KMS-11 (cell line): Measurements from ENCODE around the gene APBA3.

Source experiments
- H2AFZ ChIP-seq: fragments of 200-600 bp; sonication (generic); 2 replicates; pipeline ENCODE4 v1.6.1; 2016; ENCODE audit warnings: antibody characterized with exemption, mixed run types, low read depth
- H3K27ac ChIP-seq: fragments of 200-600 bp; sonication (generic); 2 replicates; pipeline ENCODE4 v1.6.1; 2016; ENCODE audit warnings: mild to moderate bottlenecking, mixed run types
- H3K27me3 ChIP-seq: fragments of 200-600 bp; sonication (generic); 2 replicates; pipeline ENCODE4 v1.6.1; 2017; ENCODE audit warnings: mild to moderate bottlenecking, low read depth, mixed run types, moderate library complexity; ENCODE audit not compliant: insufficient read depth
- H3K36me3 ChIP-seq: fragments of 200-600 bp; sonication (generic); 2 replicates; pipeline ENCODE4 v1.6.1; 2017; ENCODE audit warnings: mild to moderate bottlenecking, mixed run types; ENCODE audit not compliant: insufficient read depth
- H3K4me1 ChIP-seq: fragments of 200-600 bp; sonication (generic); 2 replicates; pipeline ENCODE4 v1.6.1; 2016; ENCODE audit warnings: mild to moderate bottlenecking, low read depth, mixed run types; ENCODE audit not compliant: poor library complexity, severe bottlenecking
- H3K4me2 ChIP-seq: fragments of 200-600 bp; sonication (generic); 2 replicates; pipeline ENCODE4 v1.7.0; 2016; ENCODE audit warnings: mild to moderate bottlenecking, mixed run types
- H3K4me3 ChIP-seq: fragments of 200-600 bp; sonication (generic); IDR thresholded peaks from 2 replicates; pipeline ENCODE4 v1.6.1; 2017; ENCODE audit warnings: low read depth, low read length, mixed read lengths; ENCODE audit not compliant: insufficient read depth
- H3K79me2 ChIP-seq: fragments of 200-600 bp; sonication (generic); 2 replicates; pipeline ENCODE4 v1.6.1; 2016; ENCODE audit warnings: low read depth, mixed run types; ENCODE audit not compliant: insufficient read depth
- H3K9ac ChIP-seq: fragments of 200-600 bp; sonication (generic); 2 replicates; pipeline ENCODE4 v1.6.1; 2016; ENCODE audit warnings: mild to moderate bottlenecking, mixed run types
- H4K20me1 ChIP-seq: fragments of 200-600 bp; sonication (generic); 2 replicates; pipeline ENCODE4 v1.6.1; 2016; ENCODE audit warnings: mild to moderate bottlenecking, mixed run types; ENCODE audit not compliant: insufficient read depth
- CTCF ChIP-seq: fragments of 200-600 bp; sonication (generic); conservative IDR thresholded peaks from 2 replicates; pipeline ENCODE4 v1.6.1; 2017; ENCODE audit warnings: low read depth, mild to moderate bottlenecking, antibody characterized with exemption, low read length, moderate library complexity, mixed read lengths

The APBA3 gene

GRCh38 chr19:3803986-3804385, 42.5 kb upstream of the APBA3 start:
- Histone ChIP-seq H3K79me2 (no peaks in the 10 kb centered on the region), H3K27me3 (peaks cover 72% of the 10 kb centered on the region), H4K20me1 (no peaks in the 10 kb centered on the region), H3K4me2 (no peak overlapping the region), H2AFZ (no peak overlapping the region), H3K27ac (no peak overlapping the region), H3K4me1 (no peaks in the 10 kb centered on the region), H3K4me3 (no peak overlapping the region), H3K36me3 (no peaks in the 10 kb centered on the region), H3K9ac (no peak overlapping the region)
- no peak for TF ChIP-seq CTCF

- Histone ChIP-seq H3K4me1 (no peaks in the 10 kb centered on the region), H3K9ac (no peak overlapping the region), H3K36me3 (no peaks in the 10 kb centered on the region), H2AFZ (no peak overlapping the region), H3K4me2 (no peak overlapping the region), H3K27me3 (peaks cover 79% of the 10 kb centered on the region), H3K27ac (no peak overlapping the region), H4K20me1 (no peaks in the 10 kb centered on the region), H3K79me2 (no peaks in the 10 kb centered on the region), H3K4me3 (no peak overlapping the region)
- TF ChIP-seq CTCF, result no peak
Measured at GRCh38 chr19:3803114-3803888, 41.8 kb upstream of the APBA3 start.

GRCh38 chr19:3801412-3802096, 40.1 kb upstream of the APBA3 start:
- H3K4me3 ChIP-seq, result no peak overlapping the region
- no peaks in the 10 kb centered on the region for H4K20me1 ChIP-seq
- H3K27ac ChIP-seq, result no peak overlapping the region
- no peaks in the 10 kb centered on the region for H3K4me1 ChIP-seq
- no peak overlapping the region for H3K9ac ChIP-seq
- H3K4me2 ChIP-seq, result no peak overlapping the region
- H3K27me3 ChIP-seq, result peaks cover 87% of the 10 kb centered on the region
- H2AFZ ChIP-seq, result no peak overlapping the region
- H3K36me3 ChIP-seq, result no peaks in the 10 kb centered on the region
- TF ChIP-seq CTCF, result no peak
- no peaks in the 10 kb centered on the region for H3K79me2 ChIP-seq

GRCh38 chr19:3800996-3801395, 39.5 kb upstream of the APBA3 start:
- Histone ChIP-seq H3K79me2 (no peaks in the 10 kb centered on the region), H4K20me1 (no peaks in the 10 kb centered on the region), H3K4me2 (no peak overlapping the region), H3K4me3 (no peak overlapping the region), H3K9ac (no peak overlapping the region), H2AFZ (no peak overlapping the region), H3K36me3 (no peaks in the 10 kb centered on the region), H3K4me1 (no peaks in the 10 kb centered on the region), H3K27me3 (peaks cover 89% of the 10 kb centered on the region), H3K27ac (no peak overlapping the region)
- TF ChIP-seq CTCF, result no peak
